NCI-H1092 (cell line): ENCODE results near the gene MIR17HG.
"Not testable (repeated sequence)": the region's sequence is repeated elsewhere in the genome, so short reads cannot be mapped to it uniquely, and the experiment has no call there.

ENCODE experiments used
- DNase-seq: peaks from one replicate; lab custom pipeline; 2025; lab: John Stamatoyannopoulos, UW

The MIR17HG gene

DNA sequence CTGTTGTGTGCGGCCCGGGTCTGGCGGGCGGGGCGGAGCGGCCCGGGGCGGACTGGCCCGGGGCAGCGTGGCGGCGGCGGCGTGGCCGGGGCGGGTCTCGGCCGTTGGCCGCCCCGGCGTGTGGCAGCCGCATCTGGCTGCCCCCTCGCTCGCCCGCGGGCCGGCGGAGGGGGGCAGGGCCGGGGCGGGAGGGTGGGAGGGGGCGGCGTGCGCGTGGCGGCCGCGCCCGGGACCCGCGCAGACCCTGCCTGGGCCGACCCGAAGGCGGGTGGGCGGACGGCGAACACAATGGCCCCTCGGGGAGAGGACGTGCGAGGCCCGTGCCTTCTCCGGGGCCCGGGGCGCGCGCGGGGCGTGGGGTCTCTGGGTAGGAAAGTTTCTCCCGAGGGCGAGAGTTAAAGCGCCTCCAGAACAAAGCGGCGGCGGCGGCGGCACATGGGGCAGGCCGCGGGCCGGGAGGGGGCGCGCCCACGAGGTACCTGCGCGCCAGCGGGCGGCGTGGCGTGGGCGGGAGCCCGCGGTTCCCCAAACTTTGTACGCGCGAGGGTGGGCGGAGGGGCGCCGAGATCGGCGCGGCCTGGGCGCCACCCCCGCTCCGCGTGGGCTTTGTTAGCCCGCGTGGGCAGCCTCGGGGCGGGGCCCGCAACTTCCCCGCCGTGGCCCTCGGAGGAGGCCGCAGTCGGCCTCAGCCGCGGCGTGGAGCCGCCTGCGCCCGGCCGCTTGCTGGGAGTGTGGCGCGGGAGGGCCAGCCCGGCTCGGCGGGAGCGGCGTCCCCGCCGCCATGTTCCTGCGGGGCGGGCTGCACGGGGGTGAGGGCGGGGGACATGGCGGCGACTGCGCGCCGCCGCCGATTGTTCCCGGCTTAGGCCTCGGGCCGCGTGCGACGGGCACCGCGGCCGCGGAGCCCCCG, 764 bp downstream of the MIR17HG start:
- peak; percentile 20 for DNase-seq

DNA sequence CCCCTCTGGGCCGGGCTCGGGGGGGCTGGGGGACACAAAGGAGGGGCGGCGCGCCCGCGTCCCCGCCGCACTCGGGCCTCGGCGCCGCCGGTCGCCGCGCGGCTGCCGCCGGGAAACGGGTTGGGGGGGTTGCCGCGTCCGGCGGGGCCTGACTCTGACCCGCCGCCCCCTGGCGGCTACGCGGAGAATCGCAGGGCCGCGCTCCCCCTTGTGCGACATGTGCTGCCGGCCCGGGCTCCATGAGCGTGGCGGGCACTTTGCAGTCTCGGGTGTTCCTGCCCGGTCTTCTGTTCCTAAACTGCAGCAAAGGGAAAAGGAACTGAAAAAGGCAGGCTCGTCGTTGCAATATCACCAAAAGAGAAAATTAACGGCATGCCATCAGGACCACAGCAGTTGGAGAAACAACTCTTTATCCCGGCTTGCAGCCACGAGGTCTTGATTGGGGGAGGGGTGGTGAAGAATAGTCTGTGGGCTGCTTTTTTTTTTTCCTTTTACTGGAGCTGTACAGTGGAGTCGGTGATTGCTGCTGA, 1.5 kb downstream of the MIR17HG start:
- DNase-seq: peak; percentile 91

DNA sequence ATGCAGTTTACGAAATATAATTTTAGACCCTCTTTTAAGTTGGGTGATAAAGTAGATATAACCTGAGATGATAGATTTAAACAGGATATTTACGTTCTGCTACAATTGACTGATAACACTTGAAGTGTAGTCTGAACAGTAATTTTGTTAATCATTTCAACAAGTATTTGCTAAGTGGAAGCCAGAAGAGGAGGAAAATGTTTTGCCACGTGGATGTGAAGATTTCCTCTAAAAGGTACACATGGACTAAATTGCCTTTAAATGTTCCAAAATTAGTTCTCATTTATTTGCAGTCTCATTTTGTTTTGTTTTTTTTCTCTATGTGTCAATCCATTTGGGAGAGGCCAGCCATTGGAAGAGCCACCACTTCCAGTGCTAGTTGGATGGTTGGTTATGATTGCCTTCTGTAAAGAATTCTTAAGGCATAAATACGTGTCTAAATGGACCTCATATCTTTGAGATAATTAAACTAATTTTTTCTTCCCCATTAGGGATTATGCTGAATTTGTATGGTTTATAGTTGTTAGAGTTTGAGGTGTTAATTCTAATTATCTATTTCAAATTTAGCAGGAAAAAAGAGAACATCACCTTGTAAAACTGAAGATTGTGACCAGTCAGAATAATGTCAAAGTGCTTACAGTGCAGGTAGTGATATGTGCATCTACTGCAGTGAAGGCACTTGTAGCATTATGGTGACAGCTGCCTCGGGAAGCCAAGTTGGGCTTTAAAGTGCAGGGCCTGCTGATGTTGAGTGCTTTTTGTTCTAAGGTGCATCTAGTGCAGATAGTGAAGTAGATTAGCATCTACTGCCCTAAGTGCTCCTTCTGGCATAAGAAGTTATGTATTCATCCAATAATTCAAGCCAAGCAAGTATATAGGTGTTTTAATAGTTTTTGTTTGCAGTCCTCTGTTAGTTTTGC, 2.8 kb downstream of the MIR17HG start:
- DNase-seq: no peak

DNA sequence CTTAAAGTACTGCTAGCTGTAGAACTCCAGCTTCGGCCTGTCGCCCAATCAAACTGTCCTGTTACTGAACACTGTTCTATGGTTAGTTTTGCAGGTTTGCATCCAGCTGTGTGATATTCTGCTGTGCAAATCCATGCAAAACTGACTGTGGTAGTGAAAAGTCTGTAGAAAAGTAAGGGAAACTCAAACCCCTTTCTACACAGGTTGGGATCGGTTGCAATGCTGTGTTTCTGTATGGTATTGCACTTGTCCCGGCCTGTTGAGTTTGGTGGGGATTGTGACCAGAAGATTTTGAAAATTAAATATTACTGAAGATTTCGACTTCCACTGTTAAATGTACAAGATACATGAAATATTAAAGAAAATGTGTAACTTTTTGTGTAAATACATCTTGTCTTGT, 3.6 kb downstream of the MIR17HG start:
- DNase-seq: no peak

DNA sequence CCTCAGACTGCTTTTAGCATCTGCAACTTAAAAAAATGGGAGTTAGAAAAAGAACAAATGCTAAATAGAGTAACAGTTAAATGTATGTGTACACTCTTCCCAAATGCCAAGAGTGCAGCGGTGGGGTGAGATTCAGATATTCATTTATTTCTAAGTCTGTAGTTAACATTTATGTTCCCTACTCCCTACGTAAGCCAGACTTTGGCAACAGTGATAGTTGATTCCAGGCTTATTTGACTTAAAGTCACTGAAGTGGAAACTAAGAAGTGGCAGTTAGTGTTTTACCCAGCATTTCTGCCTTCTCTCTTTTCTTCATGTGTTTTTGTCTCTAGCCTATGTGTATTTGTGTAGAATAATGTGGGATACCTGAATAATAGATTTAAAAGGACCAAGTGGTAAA, 4.5 kb downstream of the MIR17HG start:
- DNase-seq: no peak

DNA sequence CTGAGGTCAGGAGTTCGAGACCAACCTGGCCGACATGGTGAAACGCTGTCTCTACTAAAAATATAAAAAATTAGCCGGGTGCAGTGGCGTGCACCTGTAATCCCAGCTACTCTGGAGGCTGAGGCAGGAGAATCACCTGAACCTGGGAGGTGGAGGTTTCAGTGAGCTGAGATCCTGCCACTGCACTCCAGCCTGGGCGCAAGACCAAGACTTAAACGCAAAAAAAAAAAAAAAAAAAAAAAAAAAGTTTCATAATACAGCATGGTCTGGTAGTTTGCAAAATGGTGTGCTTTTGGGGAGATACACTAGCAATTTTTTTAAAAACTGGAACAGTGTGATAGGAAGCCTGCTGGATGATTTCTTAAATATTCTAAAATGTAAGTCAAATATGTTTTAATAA, 5.4 kb downstream of the MIR17HG start:
- DNase-seq: not testable (repeated sequence)

DNA sequence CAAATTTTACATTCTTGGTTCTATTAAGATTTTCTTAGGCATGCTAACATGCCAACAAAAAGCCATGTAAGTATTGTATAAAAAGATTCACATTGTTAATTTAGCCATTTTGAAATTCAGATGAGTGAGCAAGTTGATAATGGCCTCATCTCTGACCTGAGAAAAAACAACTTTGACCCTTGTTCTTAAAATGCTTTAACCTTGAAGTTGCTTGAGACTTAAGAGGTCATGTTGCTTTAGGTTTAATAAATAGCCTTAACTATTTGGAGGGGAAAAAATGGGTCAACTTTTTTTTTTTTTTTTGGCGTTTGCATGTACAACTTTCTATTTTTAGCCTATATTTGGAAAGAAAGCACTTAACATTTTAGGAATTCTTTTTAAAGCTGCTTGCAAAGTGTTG, 6.0 kb downstream of the MIR17HG start:
- DNase-seq: no peak

DNA sequence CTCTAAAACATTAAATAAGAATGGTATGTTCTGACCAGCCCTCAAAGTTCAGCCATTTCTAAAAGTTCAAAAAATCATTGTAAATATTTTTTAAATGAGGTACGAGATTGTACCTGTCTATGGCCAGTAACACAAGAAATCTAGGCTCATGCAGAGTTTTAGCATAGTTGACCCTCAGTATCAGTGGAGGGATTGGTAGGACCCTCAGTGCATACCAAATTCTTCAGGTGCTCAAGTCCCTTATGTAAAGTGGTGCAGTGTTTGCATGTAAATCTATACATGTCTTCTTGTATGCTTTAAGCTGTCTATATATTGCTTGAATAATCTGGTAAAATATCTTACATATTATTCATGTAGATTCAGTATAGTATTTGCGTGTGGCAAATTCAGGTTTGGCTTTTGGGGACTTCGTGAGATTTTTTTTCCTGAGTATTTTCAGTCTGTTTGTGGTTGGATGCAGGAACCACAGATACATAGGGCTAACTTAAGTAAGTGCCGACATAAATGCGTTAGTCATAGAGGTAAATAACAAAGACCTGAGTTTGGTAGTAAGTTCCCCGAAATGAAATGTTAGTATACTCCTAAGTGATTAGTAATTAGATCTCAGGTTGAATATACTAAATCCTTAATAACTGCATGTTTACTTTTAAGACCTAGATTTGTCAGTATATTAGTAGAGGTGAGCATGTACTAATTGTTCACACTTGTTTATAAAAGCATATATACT, 7.8 kb downstream of the MIR17HG start:
- no peak for DNase-seq

DNA sequence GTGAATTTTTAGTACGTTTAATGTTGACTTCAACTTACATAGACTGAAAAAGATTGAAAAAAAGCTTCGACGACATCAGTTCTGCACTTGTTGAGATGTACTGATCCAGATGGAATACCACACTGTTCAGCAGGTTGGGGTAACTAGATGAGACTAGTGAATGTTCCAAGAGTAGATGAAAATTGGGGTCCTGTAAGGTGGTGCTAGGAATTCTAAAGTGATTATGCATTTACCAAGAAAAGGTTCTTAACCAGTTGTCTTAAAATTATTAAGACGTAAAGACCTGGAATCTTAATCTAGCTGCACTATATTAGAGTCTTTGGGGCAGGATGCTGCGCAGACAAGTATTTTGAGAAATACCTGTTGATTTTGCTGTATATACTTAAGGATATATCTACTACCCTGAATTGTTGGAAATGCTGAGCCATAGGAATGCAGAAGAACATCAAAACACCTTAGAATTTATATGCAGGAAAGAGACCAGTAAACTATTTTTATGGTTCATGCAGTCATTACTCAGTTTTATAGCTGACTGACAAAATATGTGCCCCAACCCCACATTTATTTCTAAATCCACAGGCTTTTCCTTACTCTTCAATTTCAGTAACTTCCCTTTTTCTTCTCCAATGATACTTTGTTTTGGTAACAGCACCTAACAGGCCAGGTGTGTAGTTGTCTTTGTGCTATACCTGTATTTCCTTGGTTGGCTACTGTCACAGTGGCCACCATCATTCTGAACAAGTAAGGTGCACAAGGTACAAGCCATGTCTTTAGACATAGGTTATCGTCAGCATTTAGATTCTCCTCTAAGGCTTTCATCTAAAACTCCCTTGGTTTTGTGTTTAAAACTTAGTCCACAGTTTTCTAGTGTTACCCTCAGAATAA, 8.6 kb downstream of the MIR17HG start:
- no peak for DNase-seq

DNA sequence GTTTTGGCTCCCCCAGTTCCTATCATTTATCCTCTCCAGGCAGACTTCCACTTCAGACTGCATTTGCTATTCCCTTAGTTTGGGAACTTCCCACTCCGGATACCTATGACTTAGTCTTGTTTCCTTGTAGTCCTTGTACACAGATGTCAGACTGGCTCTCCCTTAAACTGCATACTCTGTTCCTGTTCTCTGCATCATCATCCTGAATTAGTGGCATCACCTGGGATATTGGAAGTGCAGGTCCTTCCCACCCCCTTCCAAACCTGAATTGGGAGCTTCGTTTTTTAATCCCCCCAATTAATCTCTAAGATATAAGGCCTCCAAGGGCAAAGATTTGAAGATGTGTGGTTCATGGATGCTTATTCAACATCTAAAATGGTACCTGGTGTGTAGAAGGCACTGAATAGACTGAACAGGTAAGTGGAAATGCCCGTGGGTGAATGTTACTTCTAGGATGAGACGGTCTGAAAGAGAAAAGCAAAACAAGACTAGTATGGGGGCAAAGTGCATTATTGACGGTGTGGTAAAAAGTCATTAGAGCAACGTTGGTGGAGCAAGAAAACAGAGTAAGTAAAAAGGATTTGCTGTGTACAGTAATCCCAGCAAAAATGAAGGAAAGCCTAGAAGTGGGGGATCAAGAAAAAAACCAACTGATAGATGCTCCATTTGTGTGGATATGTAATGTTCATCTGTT, 9.6 kb downstream of the MIR17HG start:
- DNase-seq: no peak

DNA sequence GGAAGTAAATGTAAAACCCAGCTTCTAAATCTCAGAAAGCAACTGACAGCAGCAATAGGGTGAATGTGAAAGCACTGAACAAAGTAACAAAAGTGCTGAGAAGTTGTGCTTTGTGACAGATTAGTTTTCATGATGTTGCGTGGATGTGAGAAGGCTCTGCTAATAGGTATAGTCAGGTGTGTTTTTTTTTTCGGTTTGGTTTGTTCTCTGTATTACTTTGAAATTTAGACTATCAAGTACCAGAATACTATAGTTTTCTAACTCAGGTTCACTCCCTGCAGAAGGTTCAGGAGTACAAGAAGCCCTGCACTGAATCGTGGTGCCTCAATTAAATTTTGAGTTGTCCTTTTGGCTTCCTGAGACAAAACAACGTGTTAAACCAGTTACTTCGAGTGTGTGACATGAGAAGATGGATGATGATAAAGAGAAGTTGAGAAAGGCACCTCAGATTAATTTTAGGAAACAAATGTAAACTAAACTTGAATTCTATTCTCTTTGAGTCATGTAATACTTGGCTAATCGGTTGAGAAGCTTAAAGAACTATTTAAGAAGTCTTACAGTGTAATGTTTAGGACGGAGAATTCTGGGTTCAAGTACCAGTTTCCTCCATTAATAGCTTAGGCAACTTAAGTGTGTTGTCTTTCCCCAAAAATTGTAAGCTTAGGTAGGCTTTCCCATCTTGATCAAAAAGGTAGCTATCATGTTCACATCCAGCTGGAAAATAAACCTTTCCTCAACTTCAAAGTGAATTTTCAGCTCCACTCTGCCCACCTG, 10.3 kb downstream of the MIR17HG start:
- no peak for DNase-seq

DNA sequence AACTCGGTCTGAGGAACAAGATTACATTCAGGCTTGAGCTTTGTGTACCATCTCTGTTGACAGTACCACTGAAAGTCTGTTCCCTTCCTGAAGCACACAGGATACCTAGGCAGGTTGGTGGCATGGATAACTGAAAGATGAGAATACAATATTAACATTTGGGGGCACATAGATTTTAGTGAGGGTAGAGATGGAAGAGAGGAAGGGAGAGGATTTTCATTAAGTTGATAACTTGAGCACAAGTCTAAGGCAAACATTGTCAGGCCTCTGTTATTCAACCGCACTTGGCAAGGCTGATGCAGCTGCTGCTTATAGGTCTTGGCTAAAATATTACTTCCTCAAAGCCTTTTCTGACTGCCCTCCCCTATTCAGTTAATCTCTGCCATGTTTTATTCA, 10.9 kb downstream of the MIR17HG start:
- DNase-seq: no peak

DNA sequence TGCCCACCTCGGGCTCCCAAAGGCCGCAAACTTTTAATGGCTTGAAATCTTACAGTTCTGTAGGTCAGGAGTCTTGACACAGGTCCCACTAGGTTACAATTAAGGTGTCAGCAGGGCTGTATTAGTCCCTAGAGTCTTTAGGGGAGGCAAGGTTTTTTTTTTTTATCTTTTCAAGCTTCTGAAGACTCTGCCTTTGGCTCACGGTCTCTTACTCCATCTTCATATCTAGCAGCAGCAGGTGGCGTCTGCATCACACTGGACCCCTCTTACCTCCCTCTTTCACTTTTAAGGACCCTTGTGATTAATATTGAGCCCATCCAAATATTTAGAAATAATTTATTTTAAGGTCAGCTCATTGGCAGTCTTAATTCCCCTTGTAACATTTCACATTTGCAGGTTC, 11.6 kb downstream of the MIR17HG start:
- DNase-seq: no peak

DNA sequence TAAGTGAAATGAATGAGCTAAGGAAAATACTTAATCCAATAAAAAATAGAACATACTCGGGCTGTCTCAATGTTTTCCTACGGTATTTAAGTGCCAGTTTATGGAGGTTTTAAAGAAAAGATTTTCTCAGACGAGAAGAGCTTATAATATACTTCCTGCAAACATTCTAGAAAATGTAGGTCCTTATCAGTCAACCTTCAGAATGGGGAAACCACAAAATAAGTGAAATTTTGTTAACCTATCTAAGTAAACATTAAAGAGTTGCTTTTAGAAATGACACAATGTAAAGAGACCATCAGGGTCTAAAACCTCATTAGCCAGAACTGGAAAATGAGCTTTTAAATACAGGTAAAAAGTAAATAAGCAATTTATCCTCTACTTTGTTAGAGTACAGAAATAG, 12.1 kb downstream of the MIR17HG start:
- no peak for DNase-seq

DNA sequence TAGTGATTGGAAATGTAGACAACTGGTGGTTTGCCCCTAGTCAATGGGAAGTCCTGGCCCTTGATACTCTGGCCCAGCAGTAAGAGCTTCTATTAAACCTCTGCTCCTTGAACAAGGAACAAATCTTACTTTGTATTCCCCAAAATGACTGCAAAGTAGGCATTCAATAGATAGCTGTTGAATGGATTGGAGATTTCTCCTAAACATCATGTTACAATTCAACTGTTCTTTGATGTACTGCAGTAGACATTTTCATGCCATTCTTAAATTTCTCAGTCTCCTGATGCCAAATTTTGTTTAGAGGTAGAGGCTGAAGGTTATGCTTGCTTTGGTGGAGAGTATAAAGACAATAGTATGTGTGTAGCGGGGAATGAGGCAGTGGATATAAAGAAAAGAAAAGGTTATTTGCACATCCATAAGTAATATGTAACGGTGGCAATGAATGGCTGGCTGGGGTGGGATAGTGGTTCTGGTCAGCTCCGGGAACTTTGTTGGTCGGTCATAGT, 12.8 kb downstream of the MIR17HG start:
- DNase-seq: no peak

DNA sequence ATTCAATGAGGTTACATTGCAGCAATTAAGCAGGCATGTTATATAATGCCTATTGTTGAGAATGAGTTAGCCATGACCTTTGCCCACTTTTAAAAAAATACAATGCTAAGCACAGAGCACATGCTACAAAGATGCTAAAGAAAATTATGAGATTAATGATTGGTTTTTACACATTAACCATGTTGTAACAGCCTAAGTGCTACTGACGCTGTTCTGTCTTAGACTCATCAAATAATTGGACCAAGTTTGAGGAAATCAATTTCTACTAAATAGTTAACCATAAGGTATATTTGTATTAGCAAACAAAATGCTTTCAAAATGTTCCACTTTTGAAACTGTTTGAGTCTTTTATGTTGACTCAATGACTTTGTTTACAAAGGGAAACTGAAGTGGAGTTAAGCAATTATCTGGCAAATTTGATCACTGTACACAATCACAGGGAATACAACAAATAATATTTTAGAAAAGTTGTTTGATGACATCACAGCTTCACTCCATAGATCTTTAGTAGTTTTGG, 14.3 kb downstream of the MIR17HG start:
- DNase-seq: no peak

DNA sequence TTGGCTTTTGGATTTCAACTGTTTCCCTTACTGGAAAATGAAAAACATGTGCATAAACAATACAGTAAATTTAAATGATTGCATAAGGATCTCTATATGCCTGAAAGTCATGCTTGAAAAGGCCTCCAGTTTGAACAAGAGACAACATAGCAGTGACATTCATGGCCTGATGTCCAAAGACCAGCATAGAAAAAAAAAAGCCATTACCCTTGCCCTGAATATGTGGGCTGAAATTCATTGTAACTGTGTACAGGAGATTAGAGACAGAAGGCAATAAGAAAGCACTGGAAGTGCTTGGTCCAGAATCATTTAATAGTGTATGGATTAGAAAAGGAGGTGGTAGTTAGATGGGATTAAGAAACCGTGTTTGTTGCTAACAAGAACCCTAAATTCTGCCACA, 15.4 kb downstream of the MIR17HG start:
- DNase-seq: no peak

DNA sequence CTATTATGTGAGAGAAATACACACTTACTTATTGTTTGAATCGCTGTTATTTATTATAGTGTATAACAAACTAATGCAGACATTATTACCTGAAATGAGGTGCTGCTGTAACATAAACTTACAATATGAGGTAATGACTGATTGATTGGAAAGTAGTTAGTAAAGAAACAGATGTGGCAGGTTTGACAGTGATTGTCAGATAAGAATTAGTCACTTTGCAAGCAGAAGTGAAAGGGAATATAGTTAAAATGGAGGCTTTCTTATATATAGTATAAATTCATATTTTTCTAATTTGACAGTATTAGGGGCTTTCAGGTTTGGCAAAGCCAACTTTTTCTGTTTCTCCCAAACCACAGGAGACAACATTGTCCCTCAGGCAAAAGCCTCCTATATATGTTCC, 20.6 kb downstream of the MIR17HG start:
- DNase-seq: no peak
